Measurements from ENCODE around the gene PLD2. TPM values are rescaled to one million over a fixed set of nuclear protein-coding genes. Genes with fewer than 3 reads are reported as not detected.

The PLD2 gene
- total and polyA plus RNA-seq, 2 donors (not counting 1 experiment from before 2014, with no cell fraction given): 53.1 to 69.2 TPM

GRCh38 chr17:4816826-4817225 is 9.9 kb downstream of the PLD2 start:
- intact Hi-C loops (cut with micrococcal nuclease): no loop called here
- DNase-seq (no peak), ATAC-seq (ENCODE audit: low read depth) (no peak)
- Histone ChIP-seq H3K4me2 (replicated peaks; ENCODE audit: low read depth, low read length, poor library complexity, severe bottlenecking) (no peak overlapping the region), H4K20me1 (ENCODE audit: control insufficient read depth, insufficient read depth, low read length, poor library complexity, severe bottlenecking) (no peaks in the 10 kb centered on the region), H3K9me3 (ENCODE audit: control extremely low read depth in 1 of 3, control insufficient read depth in 2 of 3, insufficient read depth in 1 of 3, low read length in 2 of 3) (no peaks in the 10 kb centered on the region), H3K9ac (ENCODE audit: low read length) (no peak overlapping the region), H3K27me3 (replicated peaks in 1 of 4; ENCODE audit: control extremely low read depth in 1 of 4, control insufficient read depth in 3 of 4, insufficient read depth in 4 of 4, low read length in 3 of 4) (no peaks in the 10 kb centered on the region), H3K4me1 (ENCODE audit: control insufficient read depth in 2 of 2, insufficient read depth in 2 of 2, low read length in 2 of 2) (no peaks in the 10 kb centered on the region), H3K79me2 (ENCODE audit: control insufficient read depth, insufficient read depth, low read length) (no peaks in the 10 kb centered on the region), H3K36me3 (replicated peaks in 1 of 2; ENCODE audit: control extremely low read depth in 1 of 2, control insufficient read depth in 1 of 2, extremely low read depth in 1 of 2, insufficient read depth in 2 of 2, low read length in 1 of 2) (peaks cover 0 to 30% of the 10 kb centered on the region in 2 experiments), H3K27ac (ENCODE audit: low read length in 2 of 2) (no peak overlapping the region), H3K4me3 (ENCODE audit: control extremely low read depth in 1 of 5, extremely low read depth in 1 of 5, insufficient read depth in 1 of 5, low read depth in 2 of 5, low read length in 4 of 5) (no peak overlapping the region), H2AFZ (ENCODE audit: insufficient read depth, low read depth, low read length, poor library complexity, severe bottlenecking) (no peak overlapping the region)
- ChIA-PET CTCF (no interaction called here), POLR2A (interaction anchor here (0.5 kb wide), 1 partner anchor 146 kb away, joined by 4 read pairs; no protein-coding TSS in a partner anchor)
- Mint-ChIP-seq H3K27ac (no peak overlapping the region), H3K4me1 (no peaks in the 10 kb centered on the region), H3K9me3 (ENCODE audit: insufficient read depth) (no peaks in the 10 kb centered on the region), H3K4me3 (no peak overlapping the region), H3K27me3 (no peaks in the 10 kb centered on the region)
- TF ChIP-seq CTCF (IDR thresholded peaks at IDR 0.05): no peak
- TF ChIP-seq EZH2 (IDR thresholded peaks at IDR 0.05; ENCODE audit: borderline replicate concordance, insufficient read depth, low read depth, low read length, poor library complexity, severe bottlenecking): no peak
- WGBS (ENCODE audit: insufficient coverage): 100% methylated on average over 8 of the region's 13 CpGs

DNA sequence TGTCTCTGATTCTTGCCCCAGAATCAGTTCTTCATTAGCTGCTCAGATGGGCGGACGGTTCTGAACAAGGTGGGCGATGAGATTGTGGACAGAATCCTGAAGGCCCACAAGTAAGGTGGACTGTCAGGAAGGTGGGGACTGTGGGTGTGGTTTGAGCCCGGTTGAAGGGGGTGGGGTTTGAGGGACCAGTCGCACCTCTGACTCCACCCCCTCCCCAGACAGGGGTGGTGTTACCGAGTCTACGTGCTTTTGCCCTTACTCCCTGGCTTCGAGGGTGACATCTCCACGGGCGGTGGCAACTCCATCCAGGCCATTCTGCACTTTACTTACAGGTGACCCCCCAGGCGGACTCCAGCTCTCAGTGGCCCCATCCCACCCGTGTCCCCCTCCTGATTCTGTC is 11.3 kb downstream of the PLD2 start:
- ATAC-seq (ENCODE audit: low read depth) (no peak), DNase-seq (no peak)
- H3K4me1 ChIP-seq (ENCODE audit: control insufficient read depth in 2 of 2, insufficient read depth in 2 of 2, low read length in 2 of 2): no peaks in the 10 kb centered on the region
- no peaks in the 10 kb centered on the region for H3K27me3 Mint-ChIP-seq
- intact Hi-C loops (cut with micrococcal nuclease): no loop called here
- POLR2A ChIA-PET: no interaction called here
- no peaks in the 10 kb centered on the region for H3K9me3 Mint-ChIP-seq (ENCODE audit: insufficient read depth)
- H3K9ac ChIP-seq (ENCODE audit: low read length): no peak overlapping the region
- no peak overlapping the region for H3K4me3 ChIP-seq (ENCODE audit: control extremely low read depth in 1 of 5, extremely low read depth in 1 of 5, insufficient read depth in 1 of 5, low read depth in 2 of 5, low read length in 4 of 5)
- no peaks in the 10 kb centered on the region for H3K9me3 ChIP-seq (ENCODE audit: control extremely low read depth in 1 of 3, control insufficient read depth in 2 of 3, insufficient read depth in 1 of 3, low read length in 2 of 3)
- 98% methylated on average over 10 of the region's 12 CpGs for WGBS (ENCODE audit: insufficient coverage)
- H3K36me3 ChIP-seq (replicated peaks in 1 of 2; ENCODE audit: control extremely low read depth in 1 of 2, control insufficient read depth in 1 of 2, extremely low read depth in 1 of 2, insufficient read depth in 2 of 2, low read length in 1 of 2): peaks cover 0 to 31% of the 10 kb centered on the region in 2 experiments
- no peak overlapping the region for H3K4me2 ChIP-seq (replicated peaks; ENCODE audit: low read depth, low read length, poor library complexity, severe bottlenecking)
- no peaks in the 10 kb centered on the region for H3K4me1 Mint-ChIP-seq
- H3K79me2 ChIP-seq (ENCODE audit: control insufficient read depth, insufficient read depth, low read length): no peaks in the 10 kb centered on the region
- TF ChIP-seq CTCF (IDR thresholded peaks at IDR 0.05): no peak
- TF ChIP-seq EZH2 (IDR thresholded peaks at IDR 0.05; ENCODE audit: borderline replicate concordance, insufficient read depth, low read depth, low read length, poor library complexity, severe bottlenecking): no peak
- H2AFZ ChIP-seq (ENCODE audit: insufficient read depth, low read depth, low read length, poor library complexity, severe bottlenecking): no peak overlapping the region
- CTCF ChIA-PET: no interaction called here
- no peak overlapping the region for H3K27ac ChIP-seq (ENCODE audit: low read length in 2 of 2)
- no peaks in the 10 kb centered on the region for H3K27me3 ChIP-seq (replicated peaks in 1 of 4; ENCODE audit: control extremely low read depth in 1 of 4, control insufficient read depth in 3 of 4, insufficient read depth in 4 of 4, low read length in 3 of 4)
- no peak overlapping the region for H3K4me3 Mint-ChIP-seq
- H3K27ac Mint-ChIP-seq: no peak overlapping the region
- H4K20me1 ChIP-seq (ENCODE audit: control insufficient read depth, insufficient read depth, low read length, poor library complexity, severe bottlenecking): no peaks in the 10 kb centered on the region

Data from B cell (primary cell).